ENCODE results near the gene GTF2IRD1. TPM values are rescaled to one million over a fixed set of nuclear protein-coding genes. Genes with fewer than 3 reads are reported as not detected.

The GTF2IRD1 gene
- total RNA-seq: 4.4 and 4.5 TPM in 2 replicates

GRCh38 chr7:74453322-74454011, at the start of gene GTF2IRD1:
GTF2IRD1 (plus strand) TSS chr7:74453906; CDS start chr7:74508081, 54,175 bp downstream.

Other genes with a start within 250 kb of the GTF2IRD1 start
- gene LAT2, start 243.9 kb upstream of the GTF2IRD1 start, total RNA-seq: 0.28 and 0.58 TPM in 2 replicates
- 10.1 and 45.2 TPM in 2 replicates for gene RFC2, start 199.5 kb upstream of the GTF2IRD1 start, total RNA-seq
- gene CLIP2, start 164.5 kb upstream of the GTF2IRD1 start, total RNA-seq: 64.8 and 65.0 TPM in 2 replicates
- 71.7 and 78.1 TPM in 2 replicates for gene GTF2I, start 203.8 kb downstream of the GTF2IRD1 start, total RNA-seq

All from regular cardiac myocyte (primary cell).